Smooth muscle cell of trachea (primary cell): ENCODE results near the gene RASGRP2. TPM values are rescaled to one million over a fixed set of nuclear protein-coding genes. Genes with fewer than 3 reads are reported as not detected.

Source experiments
- total RNA-seq: library from RNA; depleted of rRNA; stranded (reverse); fragments of >200 nt; gene quantifications from 2 replicates; pipeline ENCODE4 v1.2.1, GENCODE V29; 2014

Gene RASGRP2
- 0.29 and 0.50 TPM in 2 replicates for total RNA-seq

DNA sequence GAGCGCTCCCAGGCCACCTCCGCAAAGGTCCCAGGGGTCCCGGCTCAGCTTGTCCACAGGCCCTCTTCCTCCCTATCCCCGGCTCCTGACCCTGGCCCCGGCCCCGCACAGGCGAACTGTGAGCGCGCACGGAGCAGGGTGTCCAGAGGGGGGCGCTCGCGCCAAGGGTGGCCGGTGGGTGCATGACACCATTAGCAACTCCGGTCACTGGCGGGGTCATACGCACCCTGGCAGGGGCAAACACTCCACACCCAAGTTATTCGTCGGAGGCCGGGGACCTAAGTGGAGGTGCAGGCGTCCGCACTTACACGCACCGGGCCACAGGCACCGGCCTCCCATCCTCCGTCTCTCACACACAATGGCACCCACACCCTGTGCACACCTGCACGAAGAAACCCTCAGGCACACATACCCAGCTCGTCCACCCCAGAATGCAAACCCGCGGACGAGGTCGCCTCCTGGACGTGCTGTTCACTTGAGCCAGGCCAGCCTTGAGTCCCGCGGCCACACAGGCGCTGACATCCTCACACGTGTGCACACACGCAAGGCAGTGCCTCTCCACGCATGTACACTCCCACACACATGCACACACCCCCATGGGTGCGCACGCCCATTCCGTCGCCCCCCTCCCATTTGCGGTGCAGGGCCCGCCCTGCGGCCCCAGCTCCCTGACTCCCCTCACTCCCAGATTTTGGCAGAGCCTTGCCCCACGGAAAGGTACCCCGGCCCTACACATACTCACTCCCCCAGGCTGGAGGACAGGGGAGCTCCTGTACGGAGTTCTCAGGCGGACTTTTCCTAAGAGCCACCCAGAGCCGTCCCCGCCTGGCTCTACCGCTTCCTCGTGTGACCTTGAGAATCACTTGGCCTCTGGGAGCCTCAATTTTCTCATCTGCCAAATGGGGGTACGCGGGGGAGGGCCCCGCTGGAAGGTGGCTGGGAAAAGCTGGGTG is at the start of gene RASGRP2:
Gene RASGRP2 (minus strand): TSS at position 552 of the 953 bp plus-strand sequence. CDS start 1,276 bp downstream, outside the sequence.

DNA sequence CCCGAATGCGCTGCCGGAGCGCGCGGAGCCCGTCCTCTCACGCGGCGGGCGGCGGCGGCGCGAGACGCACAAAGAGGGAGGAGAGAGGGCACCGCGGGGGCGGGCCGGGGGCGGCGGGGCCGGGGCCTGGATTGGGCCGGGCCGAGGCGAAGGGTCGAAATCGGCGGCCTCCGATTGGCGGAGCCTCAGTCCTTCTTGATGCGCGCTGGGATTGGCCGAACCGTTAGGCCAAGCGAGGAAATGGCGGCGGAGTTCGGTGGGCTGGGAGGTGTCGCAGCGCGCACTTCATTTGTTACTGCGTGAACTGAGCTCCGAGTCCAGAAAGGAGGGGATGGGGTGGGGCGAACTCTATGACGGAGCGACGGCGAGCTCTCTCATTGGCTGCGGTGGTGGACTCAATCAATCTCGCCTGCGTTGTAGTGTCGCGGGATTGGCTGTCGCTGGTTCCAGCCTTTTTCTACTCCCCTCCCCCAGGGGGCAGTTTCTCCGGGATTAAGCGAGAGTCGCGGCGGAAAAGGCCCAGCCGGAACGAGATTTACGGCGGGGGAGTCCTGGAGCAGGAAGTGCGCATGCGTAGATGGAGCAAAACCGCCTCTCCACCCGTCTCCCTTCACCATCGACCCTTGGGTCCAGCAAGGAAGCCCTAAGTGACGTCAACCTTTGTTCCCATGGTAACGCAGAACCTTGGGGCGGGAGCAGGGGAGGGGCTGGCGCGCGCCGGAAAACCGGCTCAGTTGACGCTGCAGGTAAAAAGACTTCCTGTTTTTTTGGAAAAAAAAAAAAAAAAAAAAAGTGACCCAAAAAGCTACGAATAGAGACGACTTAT is 34.7 kb upstream of the RASGRP2 start, which contains the start of gene SF1:
Gene SF1 (minus strand): TSS at position 70 of the 826 bp plus-strand sequence. CDS start 150 bp downstream, outside the sequence.

GRCh38 chr11:64759722-64760719 is 16.1 kb upstream of the RASGRP2 start, which contains the start of gene PYGM:
Gene PYGM, minus strand, starts transcription at chr11:64759974. Its CDS starts 76 bp downstream, at chr11:64759898.

DNA sequence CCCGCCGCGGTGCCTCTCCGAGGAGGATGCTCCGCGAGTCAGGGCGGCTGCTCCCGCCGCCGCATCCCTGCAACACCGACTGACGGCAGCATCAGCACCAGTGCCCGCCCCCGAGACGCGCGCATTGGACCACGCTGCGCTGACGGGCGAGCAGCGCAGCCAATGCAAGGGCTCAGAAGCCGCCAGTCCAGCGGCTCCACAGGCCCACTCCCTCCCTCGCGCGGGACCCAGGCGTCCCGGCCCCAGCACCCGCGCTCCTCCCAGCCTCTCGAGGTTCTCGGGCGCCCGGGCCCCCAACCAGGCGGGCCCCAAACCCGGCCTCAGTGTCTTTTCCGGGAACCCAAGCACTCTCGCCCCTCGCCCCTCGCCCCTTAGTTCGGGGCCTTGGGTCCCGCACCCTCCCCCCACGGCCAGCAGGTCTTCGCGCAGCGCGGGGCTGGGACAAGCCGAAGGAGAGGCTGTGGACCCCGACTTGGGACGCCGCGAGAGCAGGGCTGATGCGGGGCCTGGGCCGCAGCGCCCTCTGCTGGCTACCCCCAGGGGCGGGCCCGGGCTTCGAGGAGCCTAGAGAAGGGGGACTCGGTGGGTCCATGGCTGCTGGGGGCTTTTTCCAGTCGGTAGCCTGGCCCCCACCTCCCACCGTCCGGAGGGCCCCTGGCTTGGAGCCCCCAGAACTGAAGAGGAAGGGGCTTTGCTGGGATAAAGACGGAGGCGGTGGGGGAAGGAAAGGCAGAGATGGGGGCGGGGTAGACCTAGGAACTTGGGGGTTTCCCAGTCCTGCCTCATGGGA is 20.6 kb downstream of the RASGRP2 start, which contains the start of gene NRXN2:
Gene NRXN2 (minus strand): TSS at position 81 of the 790 bp plus-strand sequence. CDS start 9,498 bp downstream, outside the sequence.

Other genes starting within 250 kb of the RASGRP2 start
- not detected in 2 replicates for gene SLC22A11, start 188.2 kb downstream of the RASGRP2 start, total RNA-seq
- not detected in 2 replicates for gene SLC22A12, start 152.9 kb downstream of the RASGRP2 start, total RNA-seq
- 9.6 and 18.2 TPM in 2 replicates for gene NRXN2, start 20.9 kb downstream of the RASGRP2 start, total RNA-seq
- gene PYGM, start 15.8 kb upstream of the RASGRP2 start, total RNA-seq: 1.3 and 2.2 TPM in 2 replicates
- 92.8 and 106 TPM in 2 replicates for gene SF1, start 34.4 kb upstream of the RASGRP2 start, total RNA-seq
- gene MAP4K2, start 59.1 kb upstream of the RASGRP2 start, total RNA-seq: 9.6 and 18.0 TPM in 2 replicates
- 17.3 and 32.3 TPM in 2 replicates for gene MEN1, start 66.4 kb upstream of the RASGRP2 start, total RNA-seq
- 0.15 and 0.33 TPM in 2 replicates for gene CDC42BPG, start 100.5 kb upstream of the RASGRP2 start, total RNA-seq
- 87.1 and 151 TPM in 2 replicates for gene EHD1, start 134.5 kb upstream of the RASGRP2 start, total RNA-seq
- gene ATG2A, start 173.1 kb upstream of the RASGRP2 start, total RNA-seq: 19.6 and 20.5 TPM in 2 replicates
- gene PPP2R5B, start 180.5 kb upstream of the RASGRP2 start, total RNA-seq: 9.2 and 17.0 TPM in 2 replicates
- not detected in 2 replicates for gene GPHA2, start 191.8 kb upstream of the RASGRP2 start, total RNA-seq
- gene MAJIN, start 228.0 kb upstream of the RASGRP2 start, total RNA-seq: not detected in 2 replicates